ENCODE measurements around the gene HOXA10.

Gene HOXA10

GRCh38 chr7:27124096-27124901, 49.8 kb downstream of the HOXA10 start:
- TF ChIP-seq TAF1 (IDR thresholded peaks at IDR 0.05; ENCODE audit: borderline replicate concordance, low read depth, low read length) = no peak
- TF ChIP-seq POLR2A (IDR thresholded peaks at IDR 0.05; ENCODE audit: low read depth, low read length) = no peak
- TF ChIP-seq POLR2AphosphoS5 (IDR thresholded peaks at IDR 0.05; ENCODE audit: low read depth, low read length) = no peak
- FAIRE-seq (no peak), DNase-seq (ENCODE audit: insufficient read length) (no peak)

GRCh38 chr7:27123477-27124053, 50.6 kb downstream of the HOXA10 start:
- DNase-seq (ENCODE audit: insufficient read length) (no peak), FAIRE-seq (no peak)
- TF ChIP-seq TAF1 (IDR thresholded peaks at IDR 0.05; ENCODE audit: borderline replicate concordance, low read depth, low read length) (no peak), POLR2A (IDR thresholded peaks at IDR 0.05; ENCODE audit: low read depth, low read length) (no peak), POLR2AphosphoS5 (IDR thresholded peaks at IDR 0.05; ENCODE audit: low read depth, low read length) (no peak)

- TF ChIP-seq POLR2AphosphoS5 (IDR thresholded peaks at IDR 0.05; ENCODE audit: low read depth, low read length) = no peak
- no peak for TF ChIP-seq POLR2A (IDR thresholded peaks at IDR 0.05; ENCODE audit: low read depth, low read length)
- no peak for TF ChIP-seq TAF1 (IDR thresholded peaks at IDR 0.05; ENCODE audit: borderline replicate concordance, low read depth, low read length)
- FAIRE-seq (no peak), DNase-seq (ENCODE audit: insufficient read length) (no peak)
Observed at GRCh38 chr7:27123007-27123476, 51.1 kb downstream of the HOXA10 start.

- TF ChIP-seq TAF1 (IDR thresholded peaks at IDR 0.05; ENCODE audit: borderline replicate concordance, low read depth, low read length) (no peak), POLR2A (IDR thresholded peaks at IDR 0.05; ENCODE audit: low read depth, low read length) (no peak), POLR2AphosphoS5 (IDR thresholded peaks at IDR 0.05; ENCODE audit: low read depth, low read length) (no peak)
- FAIRE-seq = no peak
Observed at GRCh38 chr7:27122077-27122910, 51.8 kb downstream of the HOXA10 start.

GRCh38 chr7:27121684-27122076, 52.4 kb downstream of the HOXA10 start:
- DNase-seq (ENCODE audit: insufficient read length) = no peak
- TF ChIP-seq TAF1 (IDR thresholded peaks at IDR 0.05; ENCODE audit: borderline replicate concordance, low read depth, low read length) (no peak), POLR2AphosphoS5 (IDR thresholded peaks at IDR 0.05; ENCODE audit: low read depth, low read length) (no peak), POLR2A (IDR thresholded peaks at IDR 0.05; ENCODE audit: low read depth, low read length) (no peak)
- no peak for FAIRE-seq

More at GRCh38 chr7:27122077-27122910, 51.8 kb downstream of the HOXA10 start:
- DNase-seq (ENCODE audit: insufficient read length) = no peak

Data from GM12892 (cell line).